Lung microvascular endothelial cell (primary cell): ENCODE measurements around the gene MEG3. TPM values are rescaled to one million over a fixed set of nuclear protein-coding genes. Genes with fewer than 3 reads are reported as not detected.
"Not testable (repeated sequence)": the region's sequence is repeated elsewhere in the genome, so short reads cannot be mapped to it uniquely, and the experiment has no call there.

ENCODE experiments used
- DNase-seq, 2 donors: peaks; one replicate each; pipeline versions ENCODE4 v3.0.0 to v3.0.0-alpha.2; 2010; ENCODE audit warnings: low read depth in 2 of 2
- total RNA-seq: library from RNA; depleted of rRNA; stranded (reverse); fragments of >200 nt; gene quantifications from 2 replicates; pipeline ENCODE4 v1.2.1, GENCODE V29; 2014

Gene MEG3
- total RNA-seq, 1 donor from 2014 or later, result 0.99 TPM

- peak; percentile 37 to 67 for DNase-seq
Measured at GRCh38 chr14:100815478-100816285, 10.2 kb upstream of the MEG3 start.

DNA sequence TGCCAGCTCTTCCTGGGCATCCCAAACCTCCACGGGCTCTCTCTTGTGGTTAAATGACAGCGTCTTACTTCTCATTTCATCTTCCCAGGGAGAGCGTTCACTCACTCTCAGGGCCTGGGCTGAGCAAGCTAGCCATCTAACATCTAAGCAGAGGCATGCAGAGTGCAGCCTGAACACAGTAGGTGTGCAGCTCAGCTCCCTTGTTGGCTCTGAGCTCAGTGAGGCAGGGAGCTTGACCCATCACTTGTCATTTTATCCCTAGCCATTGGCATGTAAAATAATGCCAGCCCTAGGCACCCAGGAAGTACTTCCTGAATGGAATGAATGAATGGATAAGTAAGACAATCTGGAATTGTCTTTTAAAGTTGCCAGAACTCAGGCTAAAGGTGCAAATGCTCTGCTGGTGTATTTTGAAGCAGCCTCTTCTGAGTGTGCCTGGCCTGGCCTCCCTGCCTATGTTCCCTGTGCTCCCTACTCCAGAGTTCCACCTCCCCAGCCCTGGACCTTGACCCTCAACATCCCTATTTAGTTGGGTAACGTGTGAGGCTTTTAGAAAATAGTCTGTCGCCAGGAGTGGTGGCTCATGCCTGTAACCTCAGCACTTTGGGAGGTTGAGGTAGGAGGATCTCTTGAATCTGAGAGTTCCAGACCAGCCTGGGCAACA lies 9.5 kb upstream of the MEG3 start:
- DNase-seq, result no peak

GRCh38 chr14:100816950-100817901 lies 8.7 kb upstream of the MEG3 start:
- no peak for DNase-seq

GRCh38 chr14:100818221-100818699 lies 7.7 kb upstream of the MEG3 start:
- DNase-seq, result no peak

- DNase-seq, result not testable (repeated sequence)
Measured at GRCh38 chr14:100818923-100819322, 7.0 kb upstream of the MEG3 start.

DNA sequence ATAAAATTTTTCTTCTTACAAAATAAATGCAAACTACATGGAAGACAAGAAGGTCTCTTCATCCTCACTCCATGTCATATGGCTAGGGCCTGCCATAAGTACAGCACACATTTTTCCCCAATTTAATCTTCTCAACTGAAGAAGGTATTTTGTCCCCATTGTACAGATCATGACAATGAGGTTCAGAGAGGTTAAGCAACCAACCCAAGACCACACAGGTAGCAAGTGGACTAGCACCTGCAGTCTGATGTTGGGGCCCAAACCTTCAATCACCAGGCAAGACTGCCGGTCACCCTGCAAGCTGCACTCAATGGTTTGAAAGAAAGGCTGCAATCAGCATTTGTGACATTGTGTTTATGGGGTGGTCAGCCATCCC lies 6.5 kb upstream of the MEG3 start:
- DNase-seq, result no peak

DNA sequence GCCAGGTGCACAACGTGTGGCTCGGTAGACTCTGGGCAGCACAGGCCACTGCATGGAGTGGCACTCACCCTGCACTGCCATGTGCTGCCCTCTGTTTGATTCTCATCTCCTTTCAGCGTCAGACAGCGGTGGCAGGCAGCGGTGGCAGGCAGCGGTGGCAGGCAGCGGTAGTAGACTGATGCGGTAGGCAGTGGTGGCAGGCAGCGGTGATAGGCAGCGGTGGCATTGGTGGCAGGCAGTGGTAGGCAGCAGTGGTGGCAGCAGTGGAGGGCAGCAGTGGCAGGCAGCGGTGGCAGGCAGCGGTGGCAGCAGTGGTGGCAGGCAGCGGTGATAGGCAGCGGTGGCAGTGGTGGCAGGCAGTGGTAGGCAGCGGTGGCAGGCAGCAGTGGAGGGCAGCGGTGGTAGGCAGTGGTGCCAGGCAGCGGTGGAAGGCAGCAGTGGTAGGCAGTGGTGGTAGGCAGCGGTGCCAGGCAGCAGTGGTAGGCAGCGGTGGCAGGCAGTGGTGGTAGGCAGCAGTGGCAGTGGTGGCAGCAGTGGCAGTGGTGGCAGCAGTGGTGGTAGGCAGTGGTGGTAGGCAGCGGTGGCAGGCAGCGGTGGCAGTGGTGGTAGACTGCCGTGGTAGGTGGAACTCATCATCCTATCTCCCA lies 6.0 kb upstream of the MEG3 start:
- DNase-seq, result no peak

DNA sequence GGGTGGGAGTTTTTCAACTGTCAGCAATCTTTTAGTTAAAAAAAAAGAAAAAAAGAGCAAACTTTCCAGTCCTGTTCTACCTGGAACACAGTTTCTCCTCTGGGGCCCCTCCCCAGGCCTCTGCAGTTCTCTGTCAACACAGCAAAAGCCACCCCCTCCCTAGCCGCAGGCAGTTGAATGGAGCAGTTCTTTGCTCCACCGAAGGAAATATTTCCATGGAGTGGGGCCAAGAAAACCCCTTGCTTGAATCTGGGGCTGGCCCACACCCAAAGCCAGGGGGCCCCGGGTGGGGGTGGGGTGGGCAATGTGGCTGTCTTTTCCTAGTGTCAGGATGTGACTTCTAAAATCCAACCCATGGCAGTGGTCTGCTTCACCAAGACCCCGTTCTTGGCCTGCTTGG lies 5.0 kb upstream of the MEG3 start:
- no peak for DNase-seq

GRCh38 chr14:100822013-100822412 lies 3.9 kb upstream of the MEG3 start:
- no peak for DNase-seq

- DNase-seq, result no peak
Measured at GRCh38 chr14:100822532-100823296, 3.2 kb upstream of the MEG3 start.

DNA sequence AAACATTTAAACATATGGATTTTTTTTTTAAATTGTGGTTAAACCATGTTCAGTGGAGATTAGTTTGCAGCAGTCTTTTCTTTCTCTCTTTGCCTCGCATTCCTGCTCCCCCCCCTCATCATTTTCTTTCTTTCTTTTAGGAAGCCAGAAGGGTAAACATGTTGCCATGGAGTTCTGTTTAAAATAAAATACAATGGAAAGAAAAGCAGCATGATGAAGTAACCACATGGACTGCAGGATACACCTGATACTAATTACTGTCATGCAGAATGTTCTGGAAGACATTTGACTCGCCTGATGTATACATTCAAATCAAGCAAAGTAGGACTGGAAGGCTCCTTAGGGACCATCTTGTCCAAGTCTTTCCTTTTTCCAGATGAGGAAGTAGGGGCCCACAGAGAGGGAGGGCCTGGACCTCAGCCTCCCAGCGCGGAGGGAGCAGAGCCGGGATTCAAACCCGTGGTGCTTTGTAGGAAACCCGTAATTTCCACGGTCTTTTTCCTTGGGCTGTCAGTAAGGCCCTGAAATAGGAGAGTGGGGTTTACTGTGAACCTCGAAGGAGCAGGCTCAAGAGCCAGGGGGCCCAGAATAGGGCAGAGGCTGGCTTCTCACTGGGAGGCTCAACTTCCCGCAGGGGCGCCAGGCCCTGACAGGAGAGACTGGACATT lies 2.4 kb upstream of the MEG3 start:
- DNase-seq, result no peak

DNA sequence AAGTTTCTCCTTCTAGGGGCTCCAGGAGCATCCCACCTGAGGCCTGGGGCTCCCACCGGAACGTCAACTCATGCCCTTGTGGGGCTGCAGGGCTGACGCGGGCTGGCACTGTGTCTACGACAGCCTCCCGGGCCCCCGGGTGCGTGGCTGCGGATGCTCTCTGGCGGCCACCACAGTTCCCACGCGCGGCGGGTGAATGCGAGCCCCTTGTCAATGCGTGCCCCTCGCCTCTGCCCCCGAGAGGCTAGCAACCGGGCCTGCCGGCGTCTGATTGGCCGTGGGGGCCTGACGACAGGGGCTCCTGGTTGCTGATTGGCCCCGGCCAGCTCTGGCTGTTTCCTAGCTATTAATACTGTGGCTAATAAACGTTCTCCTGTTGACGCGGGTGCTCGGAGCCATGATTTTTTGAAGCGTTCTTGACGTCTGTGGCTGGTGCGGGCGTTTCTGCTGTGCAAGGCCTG lies 1.8 kb upstream of the MEG3 start:
- peak; percentile 53 to 61 for DNase-seq

GRCh38 chr14:100824901-100825712 lies 811 bp upstream of the MEG3 start:
- no peak for DNase-seq

- DNase-seq, result no peak
Measured at GRCh38 chr14:100826391-100827100, 628 bp downstream of the MEG3 start.

DNA sequence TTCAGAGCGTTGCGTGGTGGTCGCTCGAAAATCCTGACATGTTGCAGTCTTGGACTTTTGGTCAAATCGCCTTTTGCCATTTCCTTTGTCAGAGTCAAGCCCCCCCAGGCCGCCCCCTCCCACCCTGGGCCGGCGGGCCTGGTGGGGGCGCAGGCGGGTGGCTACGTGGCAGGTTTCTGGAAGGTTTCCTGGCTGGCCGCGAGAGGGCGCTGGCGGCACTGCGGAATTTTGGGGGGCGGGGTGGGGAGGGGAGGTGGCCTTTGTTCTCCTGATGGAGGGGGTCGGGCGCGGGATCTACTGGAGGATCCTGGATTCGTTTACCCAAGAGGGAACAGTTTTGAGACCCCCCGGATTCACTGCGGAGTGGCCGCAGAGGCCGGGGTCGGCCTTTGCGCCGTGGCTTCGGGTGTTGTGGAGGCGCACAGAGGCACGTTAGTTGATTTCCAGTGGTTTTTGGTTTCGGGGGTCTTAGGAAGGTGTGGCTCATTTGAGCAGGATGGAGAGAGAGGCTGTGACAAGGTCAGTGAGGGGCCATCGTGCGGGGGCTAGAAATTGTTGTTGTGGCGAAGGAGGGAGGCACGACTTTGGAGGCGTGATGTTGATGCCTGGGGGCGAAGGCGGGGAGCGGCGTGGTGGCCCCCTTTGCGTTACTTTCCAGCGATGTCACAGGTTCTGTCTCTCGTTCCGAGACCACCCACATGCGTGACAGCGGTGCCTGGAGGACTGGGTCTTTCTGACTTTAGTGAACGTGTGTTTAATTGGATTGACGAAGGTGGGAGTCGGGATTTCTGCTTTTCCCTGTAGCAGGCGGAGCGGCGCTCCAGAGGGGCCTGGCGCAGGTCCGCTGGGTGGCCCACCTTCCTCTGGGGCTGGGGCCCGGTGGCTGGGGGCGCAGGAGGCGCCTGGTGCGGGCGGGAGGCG lies 1.4 kb downstream of the MEG3 start:
- peak; percentile 11 to 21 for DNase-seq

DNA sequence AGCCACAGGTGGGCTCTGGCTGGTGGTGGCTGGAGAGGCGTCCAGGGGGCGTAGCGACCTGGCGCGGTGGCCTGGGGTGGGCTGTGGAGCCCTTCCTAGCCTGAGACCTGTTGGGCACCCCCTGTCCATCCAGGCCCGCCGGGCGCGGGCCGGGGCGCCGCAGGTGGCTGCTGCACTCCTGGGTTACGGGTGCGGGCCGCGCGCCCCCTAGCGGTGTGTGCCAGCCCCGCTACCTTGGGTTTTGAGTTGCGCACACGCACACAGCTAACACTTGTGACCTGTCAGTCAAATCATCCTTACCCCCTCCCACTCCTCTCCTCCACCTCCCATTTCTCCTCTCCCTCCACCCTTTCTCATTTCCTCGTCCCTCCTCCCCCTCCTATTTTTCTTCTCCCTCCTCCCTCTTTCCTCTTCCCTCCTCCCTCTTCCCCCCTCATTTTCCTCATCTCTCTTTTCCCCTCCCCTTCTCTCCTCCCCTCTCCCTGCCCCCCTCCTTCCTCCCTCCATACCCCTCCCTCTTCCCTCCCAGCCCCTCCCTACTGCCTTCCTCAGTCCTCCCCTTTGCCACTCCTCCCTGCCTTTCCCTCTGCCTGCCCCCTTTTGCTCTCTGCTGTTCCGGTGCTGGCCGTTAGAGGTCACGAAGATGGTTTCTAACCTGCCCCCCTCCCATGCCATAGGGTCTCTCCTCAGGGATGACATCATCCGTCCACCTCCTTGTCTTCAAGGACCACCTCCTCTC lies 2.3 kb downstream of the MEG3 start:
- DNase-seq, result peak; percentile 53 to 56

DNA sequence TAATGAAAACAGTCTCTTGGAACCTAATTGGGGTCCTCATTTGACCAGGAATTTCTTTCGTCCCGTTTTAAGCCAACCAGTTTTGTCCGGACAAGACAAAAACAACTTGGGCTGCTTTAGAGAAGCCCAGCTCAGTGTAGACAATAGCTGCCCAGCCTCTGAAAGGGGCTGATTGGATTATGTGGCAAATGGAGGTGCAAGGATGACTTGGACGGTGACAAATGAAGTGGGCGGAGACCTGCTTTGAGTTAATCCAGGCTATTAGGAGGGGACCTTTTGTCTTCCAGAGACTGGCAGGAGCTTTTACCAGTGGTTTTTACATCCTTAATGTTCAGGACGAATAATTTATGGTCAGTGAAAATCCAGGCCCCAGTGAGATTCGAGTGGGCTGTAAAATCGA lies 4.8 kb downstream of the MEG3 start:
- no peak for DNase-seq
